Neural progenitor cell (in vitro differentiated cells): ENCODE measurements around the gene STIM1.

ENCODE experiments used
- EZH2 ChIP-seq: fragments of 200-600 bp; sonication (generic); IDR thresholded peaks from 2 replicates; pipeline ENCODE4 v1.6.1; 2017; ENCODE audit warnings: antibody characterized with exemption, mild to moderate bottlenecking, moderate library complexity
- TF ChIP-seq, protein P1 (sequence below): fragments of 200-600 bp; sonication (generic); IDR thresholded peaks from 2 replicates; pipeline ENCODE4 v1.5.1; 2017; ENCODE audit warnings: antibody characterized with exemption, mild to moderate bottlenecking

- TF ChIP-seq, protein P1, sequence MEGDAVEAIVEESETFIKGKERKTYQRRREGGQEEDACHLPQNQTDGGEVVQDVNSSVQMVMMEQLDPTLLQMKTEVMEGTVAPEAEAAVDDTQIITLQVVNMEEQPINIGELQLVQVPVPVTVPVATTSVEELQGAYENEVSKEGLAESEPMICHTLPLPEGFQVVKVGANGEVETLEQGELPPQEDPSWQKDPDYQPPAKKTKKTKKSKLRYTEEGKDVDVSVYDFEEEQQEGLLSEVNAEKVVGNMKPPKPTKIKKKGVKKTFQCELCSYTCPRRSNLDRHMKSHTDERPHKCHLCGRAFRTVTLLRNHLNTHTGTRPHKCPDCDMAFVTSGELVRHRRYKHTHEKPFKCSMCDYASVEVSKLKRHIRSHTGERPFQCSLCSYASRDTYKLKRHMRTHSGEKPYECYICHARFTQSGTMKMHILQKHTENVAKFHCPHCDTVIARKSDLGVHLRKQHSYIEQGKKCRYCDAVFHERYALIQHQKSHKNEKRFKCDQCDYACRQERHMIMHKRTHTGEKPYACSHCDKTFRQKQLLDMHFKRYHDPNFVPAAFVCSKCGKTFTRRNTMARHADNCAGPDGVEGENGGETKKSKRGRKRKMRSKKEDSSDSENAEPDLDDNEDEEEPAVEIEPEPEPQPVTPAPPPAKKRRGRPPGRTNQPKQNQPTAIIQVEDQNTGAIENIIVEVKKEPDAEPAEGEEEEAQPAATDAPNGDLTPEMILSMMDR = no peak
- TF ChIP-seq EZH2 = no peak
Measured at GRCh38 chr11:4048340-4048739, 192.9 kb downstream of the STIM1 start.
